BJ (cell line): ENCODE measurements around the gene SHANK2. TPM values are rescaled to one million over a fixed set of nuclear protein-coding genes. Genes with fewer than 3 reads are reported as not detected.
A peak's percentile ranks its signal among the peaks of the same experiment; 100 is the strongest.

Experiments
- CTCF ChIA-PET: fragments of 350-600 bp; formaldehyde crosslinking; extraction: SDS; loops from one replicate; lab custom pipeline; 2021; ENCODE audit warnings: antibody characterized with exemption, inconsistent platforms; lab: Yijun Ruan, JAX
- POLR2A ChIA-PET: fragments of 300-600 bp; sonication (Branson Sonifier 250); formaldehyde crosslinking; extraction: SDS; loops from one replicate; lab custom pipeline; 2021; ENCODE audit warnings: antibody characterized with exemption; lab: Charles Lee
- DNase-seq: peaks from one replicate; pipeline ENCODE4 v3.0.0-alpha.2; 2011; ENCODE audit warnings: low read depth
- H3K27me3 ChIP-seq: 2 replicates; pipeline ENCODE4 v1.6.0; 2011; ENCODE audit warnings: low read length; ENCODE audit not compliant: control insufficient read depth, insufficient read depth
- H3K36me3 ChIP-seq: 2 replicates; pipeline ENCODE4 v1.5.1; 2011; ENCODE audit warnings: low read length; ENCODE audit not compliant: control insufficient read depth, insufficient read depth
- H3K4me3 ChIP-seq: 2 replicates; pipeline ENCODE4 v1.5.1; 2011; ENCODE audit warnings: low read depth, mild to moderate bottlenecking, control low read depth, low read length
- polyA plus RNA-seq: library from polyadenylated mRNA; depleted of rRNA; stranded (reverse); fragments of >200 nt; gene quantifications from 2 replicates; pipeline ENCODE4 v1.2.3, GENCODE V29; 2011
- TF ChIP-seq, protein P1 (sequence below): IDR thresholded peaks from 2 replicates; pipeline ENCODE4 v1.5.1; 2011; ENCODE audit warnings: low read depth, mild to moderate bottlenecking, control low read depth, inconsistent platforms, low read length, moderate library complexity; ENCODE audit not compliant: insufficient read depth

Gene SHANK2
- polyA plus RNA-seq, 1 experiment = 0.37 TPM

DNA sequence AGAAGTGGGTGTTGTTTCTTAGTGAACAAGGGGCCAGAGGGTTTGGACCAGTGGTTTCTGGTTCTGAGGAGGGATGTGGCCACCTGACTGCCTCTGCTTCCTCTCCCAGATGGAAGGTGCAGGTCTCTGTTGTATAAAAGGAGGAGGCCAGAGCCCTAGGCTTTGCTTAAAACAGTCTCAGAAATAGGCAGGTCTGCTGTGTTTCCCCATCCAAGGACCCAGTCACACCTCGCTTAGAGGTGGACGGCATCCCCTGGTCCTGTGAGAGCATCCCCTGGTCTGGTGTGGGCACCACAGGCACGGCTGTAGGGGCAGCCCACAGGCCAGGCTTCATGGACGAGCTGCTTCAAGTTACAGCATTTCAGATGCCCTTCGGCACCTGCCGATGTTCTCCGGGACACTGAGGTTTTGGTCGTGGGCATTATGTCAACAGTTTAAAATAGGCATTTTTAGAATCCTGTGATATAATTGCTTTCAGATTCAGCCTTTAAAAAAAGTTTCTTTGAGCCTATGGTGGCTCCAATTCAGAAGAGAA lies 45.7 kb upstream of the SHANK2 start:
- CTCF ChIA-PET = interaction anchor here (1.4 kb wide), 1 partner anchor 57 kb away, joined by 3 read pairs; no protein-coding TSS in a partner anchor
- no peaks in the 10 kb centered on the region for H3K36me3 ChIP-seq
- no peak overlapping the region for H3K4me3 ChIP-seq
- DNase-seq = no peak
- POLR2A ChIA-PET = interaction anchor here (0.6 kb wide), 2 partner anchors 11 to 58 kb away, joined by 3 read pairs; no protein-coding TSS in a partner anchor
- TF ChIP-seq, protein P1, sequence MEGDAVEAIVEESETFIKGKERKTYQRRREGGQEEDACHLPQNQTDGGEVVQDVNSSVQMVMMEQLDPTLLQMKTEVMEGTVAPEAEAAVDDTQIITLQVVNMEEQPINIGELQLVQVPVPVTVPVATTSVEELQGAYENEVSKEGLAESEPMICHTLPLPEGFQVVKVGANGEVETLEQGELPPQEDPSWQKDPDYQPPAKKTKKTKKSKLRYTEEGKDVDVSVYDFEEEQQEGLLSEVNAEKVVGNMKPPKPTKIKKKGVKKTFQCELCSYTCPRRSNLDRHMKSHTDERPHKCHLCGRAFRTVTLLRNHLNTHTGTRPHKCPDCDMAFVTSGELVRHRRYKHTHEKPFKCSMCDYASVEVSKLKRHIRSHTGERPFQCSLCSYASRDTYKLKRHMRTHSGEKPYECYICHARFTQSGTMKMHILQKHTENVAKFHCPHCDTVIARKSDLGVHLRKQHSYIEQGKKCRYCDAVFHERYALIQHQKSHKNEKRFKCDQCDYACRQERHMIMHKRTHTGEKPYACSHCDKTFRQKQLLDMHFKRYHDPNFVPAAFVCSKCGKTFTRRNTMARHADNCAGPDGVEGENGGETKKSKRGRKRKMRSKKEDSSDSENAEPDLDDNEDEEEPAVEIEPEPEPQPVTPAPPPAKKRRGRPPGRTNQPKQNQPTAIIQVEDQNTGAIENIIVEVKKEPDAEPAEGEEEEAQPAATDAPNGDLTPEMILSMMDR = no peak
- no peaks in the 10 kb centered on the region for H3K27me3 ChIP-seq

DNA sequence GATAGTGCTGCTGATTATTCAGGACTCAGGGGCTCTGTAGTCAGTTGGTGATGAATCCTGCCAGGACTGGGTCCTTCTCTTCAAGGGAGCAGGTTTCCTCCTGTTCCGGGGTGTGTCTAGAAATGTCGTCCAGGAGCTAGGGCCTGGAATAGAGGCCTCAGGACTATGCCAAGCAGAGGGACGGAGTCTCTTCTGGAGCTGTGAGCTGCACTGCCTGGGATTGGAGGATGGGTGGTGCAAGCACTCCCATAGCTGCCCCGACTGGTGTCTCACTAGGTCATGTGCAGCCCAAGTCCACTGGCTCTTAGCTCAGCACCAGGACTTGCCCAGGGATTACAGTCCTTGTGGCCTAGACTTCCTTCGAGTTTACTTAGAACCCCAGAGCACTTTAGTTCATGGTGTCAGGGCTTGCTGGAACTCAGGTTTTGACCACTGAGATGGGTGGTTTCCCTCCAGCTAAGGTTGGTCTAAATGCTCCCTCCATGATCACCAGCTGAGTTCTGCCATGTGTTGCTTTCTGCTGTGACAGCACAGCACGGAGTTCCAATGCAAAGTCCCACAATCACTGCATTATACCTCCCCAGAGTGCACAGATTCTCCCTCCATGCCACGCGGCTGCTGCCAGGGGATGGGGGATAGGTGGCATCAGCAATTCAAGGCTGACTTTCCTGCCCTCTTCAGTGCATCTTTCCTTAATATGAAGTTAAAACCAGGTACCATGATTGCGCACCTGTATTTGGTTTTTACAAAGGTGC lies 42.6 kb upstream of the SHANK2 start:
- POLR2A ChIA-PET = no interaction called here
- H3K27me3 ChIP-seq = no peaks in the 10 kb centered on the region
- TF ChIP-seq, protein P1 = no peak

DNA sequence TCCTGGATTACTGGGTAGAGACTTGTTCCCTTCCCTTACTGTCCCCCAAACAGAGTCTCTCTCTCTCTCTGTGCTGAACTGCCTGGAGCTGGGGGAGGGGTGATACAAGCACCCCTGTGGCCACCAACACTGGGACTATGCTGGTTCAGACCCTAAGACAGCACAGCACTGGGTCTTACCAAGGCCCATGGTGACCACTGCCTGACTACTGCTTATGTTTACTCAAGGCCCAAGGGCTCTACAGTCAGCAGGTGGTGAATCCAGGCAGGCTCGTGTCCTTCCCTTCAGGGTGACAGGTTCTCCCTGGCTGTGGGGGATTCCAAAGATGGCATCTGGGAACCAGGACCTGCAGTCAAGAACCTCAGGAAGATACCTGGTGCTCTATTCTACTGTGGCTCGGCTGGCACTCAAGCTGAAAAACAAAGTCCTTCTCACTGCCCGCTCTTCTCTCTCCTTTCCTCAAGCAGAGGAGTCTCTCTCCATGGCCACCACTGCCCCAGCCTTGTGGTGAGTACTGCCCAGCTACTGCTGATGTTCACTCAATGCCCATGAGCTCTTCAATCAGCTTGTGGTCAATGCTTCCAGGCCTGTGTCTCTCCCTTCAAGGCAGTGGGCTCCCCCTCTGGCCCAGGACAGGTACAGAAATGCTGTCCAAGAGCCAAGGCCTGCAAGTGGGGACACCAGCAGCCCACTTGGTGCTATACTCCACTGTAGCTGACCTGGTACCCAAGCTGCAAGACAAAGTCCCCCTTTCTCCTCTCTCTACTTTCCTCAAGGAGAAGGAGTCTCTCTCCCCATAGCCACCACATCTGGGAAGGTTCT lies 41.8 kb upstream of the SHANK2 start:
- POLR2A ChIA-PET = no interaction called here
- CTCF ChIA-PET = interaction anchor here (0.6 kb wide), 2 partner anchors 50 to 191 kb away, joined by 3 read pairs; no protein-coding TSS in a partner anchor
- TF ChIP-seq, protein P1 = no peak
- H3K36me3 ChIP-seq = no peaks in the 10 kb centered on the region
- H3K4me3 ChIP-seq = no peak overlapping the region
- no peak for DNase-seq
- H3K27me3 ChIP-seq = no peaks in the 10 kb centered on the region

More for the DNA sequence above, 42.6 kb upstream of the SHANK2 start:
- H3K36me3 ChIP-seq = no peaks in the 10 kb centered on the region
- H3K4me3 ChIP-seq = no peak overlapping the region
- no peak for DNase-seq
- CTCF ChIA-PET = interaction anchor here (0.6 kb wide), 1 partner anchor 190 kb away, joined by 3 read pairs; no protein-coding TSS in a partner anchor

DNA sequence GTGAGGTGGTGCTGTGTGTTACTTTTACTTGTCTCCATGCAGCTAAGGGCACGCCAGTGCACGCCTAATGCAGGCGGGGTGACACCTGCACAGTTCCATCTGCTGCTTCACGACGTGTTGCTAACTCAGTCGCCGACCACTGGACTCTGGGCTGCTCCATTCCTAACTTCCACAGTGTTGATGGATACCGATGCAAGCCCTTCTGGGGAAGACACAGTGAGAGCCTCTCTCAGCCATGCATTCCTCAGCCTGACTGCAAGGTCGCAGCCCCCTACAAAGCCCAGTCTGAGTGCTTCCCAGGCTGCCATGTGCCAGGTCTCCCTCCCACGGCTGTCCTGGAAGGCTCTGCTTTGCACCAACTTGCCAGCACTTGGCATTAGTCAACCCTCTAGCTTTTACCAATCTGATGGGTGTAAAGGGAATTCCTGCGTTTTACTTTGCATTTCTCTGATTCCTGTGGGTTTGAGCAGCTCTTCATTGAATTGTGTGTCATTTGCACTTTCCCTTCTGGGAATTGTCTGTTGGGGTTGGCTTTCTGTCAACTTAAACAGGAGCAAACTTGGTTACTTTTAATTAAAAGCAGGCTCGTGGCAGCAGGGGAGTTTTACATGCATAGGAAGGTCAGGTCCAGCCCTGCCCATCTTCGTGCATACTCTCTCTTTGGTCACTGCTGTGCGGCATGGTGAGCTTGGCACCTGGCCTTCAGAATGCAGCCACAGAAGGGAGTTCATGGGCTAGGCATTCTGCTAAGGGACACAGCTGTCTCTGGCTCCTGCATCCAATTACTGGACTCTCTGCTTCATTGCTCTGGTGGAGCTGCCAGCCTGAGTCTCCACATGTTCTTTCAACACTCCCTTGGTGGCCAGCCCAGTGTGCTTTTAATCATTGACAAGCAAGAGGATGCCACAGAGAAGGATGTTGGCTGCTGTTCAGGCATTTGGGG lies 34.6 kb upstream of the SHANK2 start:
- POLR2A ChIA-PET = interaction anchor here (0.5 kb wide), 1 partner anchor 11 kb away, joined by 3 read pairs; no protein-coding TSS in a partner anchor

More for the DNA sequence above, 34.6 kb upstream of the SHANK2 start:
- peak; percentile 97 for DNase-seq
- H3K27me3 ChIP-seq = peaks cover 5% of the 10 kb centered on the region; the same call in 1 of the 2 replicates
- H3K4me3 ChIP-seq = no peak overlapping the region
- TF ChIP-seq, protein P1 = no peak
- H3K36me3 ChIP-seq = no peaks in the 10 kb centered on the region
- CTCF ChIA-PET = interaction anchor here (0.5 to 1.4 kb wide), 6 partner anchors 11 to 472 kb away, joined by 3 to 6 read pairs (median 3); no protein-coding TSS in a partner anchor
